ENCODE results near the gene OR2Z1.
"Not testable (repeated sequence)": the region's sequence is repeated elsewhere in the genome, so short reads cannot be mapped to it uniquely, and the experiment has no call there.

- not testable (repeated sequence) for TF ChIP-seq CTCF (IDR thresholded peaks at IDR 0.05; ENCODE audit: borderline replicate concordance, extremely low read depth, low read length, poor library complexity, severe bottlenecking); EZH2 (IDR thresholded peaks at IDR 0.05; ENCODE audit: borderline replicate concordance, low read depth, low read length, severe bottlenecking)
Measured at GRCh38 chr19:8769265-8769664, 47.8 kb downstream of the OR2Z1 start.
